Endothelial cell of umbilical vein (primary cell): ENCODE results near the gene UBE2U. TPM values are rescaled to one million over a fixed set of nuclear protein-coding genes. Genes with fewer than 3 reads are reported as not detected.

Experiments used
- BruUV-seq: library from RNA; stranded (reverse); fragments of 400-500 nt; replicated peaks from 2 replicates; lab custom pipeline; 2021; lab: Mats Ljungman, UMichigan
- CTCF ChIA-PET: fragments of 300-600, 350-600 bp; sonication (Branson Sonifier 250); formaldehyde crosslinking; loops from one replicate; lab custom pipeline; 2021; ENCODE audit warnings: antibody characterized with exemption, inconsistent platforms; lab: Charles Lee
- POLR2A ChIA-PET: fragments of 300-600, 350-600 bp; sonication (Branson Sonifier 250); formaldehyde crosslinking; loops from one replicate; lab custom pipeline; 2021; ENCODE audit warnings: antibody characterized with exemption, inconsistent platforms; lab: Charles Lee
- DNase-seq: peaks from one replicate; pipeline ENCODE4 v3.0.0-alpha.2; 2011; ENCODE audit warnings: low read depth, low spot score
- FAIRE-seq: peaks from 2 replicates; lab custom pipeline; 2011; peaks lifted over from hg19 to GRCh38; lab: Jason Lieb, UNC
- H2AFZ ChIP-seq: 2 replicates; pipeline ENCODE4 v1.6.0; 2012; ENCODE audit warnings: low read depth, low read length, control low read depth, inconsistent platforms
- H3K27ac ChIP-seq: 2 replicates; pipeline ENCODE4 v1.5.1; 2011; ENCODE audit warnings: low read depth, mild to moderate bottlenecking, control low read depth, low read length, moderate library complexity; ENCODE audit not compliant: insufficient read depth
- H3K27me3 ChIP-seq, 2 experiments: 2 replicates each; pipeline versions ENCODE4 v1.6.0 to v1.6.1; 2011; ENCODE audit warnings: low read length in 2 of 2, mixed read lengths in 1 of 2; ENCODE audit not compliant: control insufficient read depth in 2 of 2, insufficient read depth in 2 of 2
- H3K36me3 ChIP-seq, 2 experiments: 2 replicates in 1 of 2; 3 replicates in 1 of 2; pipeline ENCODE4 v1.5.1; 2011; ENCODE audit warnings: low read length in 2 of 2, mild to moderate bottlenecking in 1 of 2, moderate library complexity in 1 of 2; ENCODE audit not compliant: control insufficient read depth in 2 of 2, insufficient read depth in 2 of 2; ENCODE audit errors: extremely low read depth in 1 of 2
- H3K4me1 ChIP-seq: 3 replicates; pipeline ENCODE4 v1.5.1; 2011; ENCODE audit warnings: mild to moderate bottlenecking, low read length; ENCODE audit not compliant: control insufficient read depth, insufficient read depth; ENCODE audit errors: extremely low read depth
- H3K4me2 ChIP-seq: 2 replicates; pipeline ENCODE4 v1.6.1; 2011; ENCODE audit warnings: low read length, control low read depth, mixed read lengths; ENCODE audit not compliant: insufficient read depth
- H3K4me3 ChIP-seq, 3 experiments: fragments of 200-600 bp in 1 of 3; sonication (generic), shearing (Covaris generic) in 1 of 3; replicated peaks in 1 of 3; 2 replicates each; pipeline ENCODE4 v1.5.1; 2011 to 2016; ENCODE audit warnings: control low read depth in 3 of 3, low read length in 3 of 3, mild to moderate bottlenecking in 2 of 3, inconsistent platforms in 1 of 3, low read depth in 1 of 3, moderate library complexity in 1 of 3; ENCODE audit not compliant: insufficient read depth in 1 of 3
- H3K79me2 ChIP-seq: 2 replicates; pipeline ENCODE4 v1.6.0; 2012; ENCODE audit warnings: low read length, inconsistent platforms; ENCODE audit not compliant: control insufficient read depth, insufficient read depth
- H3K9ac ChIP-seq: replicated peaks from 2 replicates; pipeline ENCODE3; 2011; ENCODE audit warnings: low read length, control low read depth; ENCODE audit not compliant: insufficient read depth; ENCODE audit errors: extremely low read depth
- H3K9me1 ChIP-seq: replicated peaks from 3 replicates; pipeline ENCODE4 v1.6.0; 2011; ENCODE audit warnings: mild to moderate bottlenecking, low read length; ENCODE audit not compliant: control insufficient read depth, insufficient read depth; ENCODE audit errors: extremely low read depth
- H3K9me3 ChIP-seq: replicated peaks from 2 replicates; pipeline ENCODE4 v1.5.1; 2012; ENCODE audit warnings: low read length, inconsistent platforms; ENCODE audit not compliant: control insufficient read depth, insufficient read depth
- H4K20me1 ChIP-seq: replicated peaks from 2 replicates; pipeline ENCODE3; 2011; ENCODE audit warnings: mild to moderate bottlenecking, low read length; ENCODE audit not compliant: control insufficient read depth, insufficient read depth; ENCODE audit errors: extremely low read depth
- EZH2 ChIP-seq: IDR thresholded peaks from 2 replicates; pipeline ENCODE4 v1.6.1; 2012; ENCODE audit warnings: borderline replicate concordance, low read depth, mild to moderate bottlenecking, moderate library complexity, low read length, inconsistent platforms; ENCODE audit not compliant: severe bottlenecking
- FOS ChIP-seq: IDR thresholded peaks from 2 replicates; pipeline ENCODE4 v1.6.1; 2011; ENCODE audit warnings: mild to moderate bottlenecking, low read length, moderate library complexity, borderline replicate concordance; ENCODE audit not compliant: insufficient read depth
- GATA2 ChIP-seq: IDR thresholded peaks from 2 replicates; pipeline ENCODE4 v1.7.0; 2011; ENCODE audit warnings: low read depth, mild to moderate bottlenecking, moderate library complexity, mixed read lengths, low read length; ENCODE audit not compliant: insufficient read length, insufficient read depth
- JUN ChIP-seq: IDR thresholded peaks from 2 replicates; pipeline ENCODE4 v1.6.1; 2011; ENCODE audit warnings: borderline replicate concordance, low read depth; ENCODE audit not compliant: insufficient read length, insufficient read depth
- MYC ChIP-seq: IDR thresholded peaks from one replicate; pipeline ENCODE4 v1.6.1; 2011; ENCODE audit warnings: mild to moderate bottlenecking, low read depth, low read length
- POLR2A ChIP-seq: IDR thresholded peaks from 2 replicates; pipeline ENCODE4 v1.6.1; 2012; ENCODE audit warnings: low read depth, mild to moderate bottlenecking, control low read depth, low read length
- POLR2AphosphoS5 ChIP-seq: IDR thresholded peaks from 2 replicates; pipeline ENCODE4 v1.6.1; 2012; ENCODE audit warnings: low read depth, mild to moderate bottlenecking, control low read depth, low read length, moderate library complexity; ENCODE audit not compliant: insufficient read depth
- dilution Hi-C: fragments of 300-500 bp; cut with MboI; formaldehyde crosslinking; loops from one replicate; pipeline ENCODE4 v1.15.0; 2019; ENCODE audit warnings: low sequenced_read_pairs; ENCODE audit not compliant: extremely low pct_ligation_motif_present
- intact Hi-C: fragments of 100-400 bp; cut with micrococcal nuclease; formaldehyde crosslinking; loops from one replicate; pipeline ENCODE4 v1.10.0; 2022
- polyA plus RNA-seq, 4 experiments: library from polyadenylated mRNA; depleted of rRNA in 3 of 4; stranded (reverse) in 3 of 4; unstranded in 1 of 4; fragments of >200 nt; gene quantifications; 2 replicates each; pipeline versions ENCODE4 v1.2.1 to v1.2.3, GENCODE V29; 2011 to 2012; ENCODE audit warnings: missing spikeins in 1 of 4
- total RNA-seq: library from RNA; stranded (reverse); gene quantifications from 2 replicates; pipeline ENCODE4 v1.2.3, GENCODE V29; 2021
- TF ChIP-seq, protein P1 (sequence below), 2 donors: IDR thresholded peaks; 1 replicate in 1 of 2; 2 replicates in 1 of 2; pipeline ENCODE4 v1.5.1; 2011; ENCODE audit warnings: low read length in 2 of 2, mild to moderate bottlenecking in 2 of 2, moderate library complexity in 2 of 2, control low read depth in 1 of 2, inconsistent platforms in 1 of 2, low read depth in 1 of 2; ENCODE audit not compliant: insufficient read depth in 1 of 2; ENCODE audit errors: extremely low read depth in 1 of 2
- TF ChIP-seq, protein P2 (sequence below): IDR thresholded peaks from 2 replicates; pipeline ENCODE4 v1.6.1; 2011; ENCODE audit not compliant: insufficient read depth, insufficient read length

The UBE2U gene
- total and polyA plus RNA-seq, 2 donors (not counting 3 experiments of a cell fraction or from before 2014, with no cell fraction given): not detected

DNA sequence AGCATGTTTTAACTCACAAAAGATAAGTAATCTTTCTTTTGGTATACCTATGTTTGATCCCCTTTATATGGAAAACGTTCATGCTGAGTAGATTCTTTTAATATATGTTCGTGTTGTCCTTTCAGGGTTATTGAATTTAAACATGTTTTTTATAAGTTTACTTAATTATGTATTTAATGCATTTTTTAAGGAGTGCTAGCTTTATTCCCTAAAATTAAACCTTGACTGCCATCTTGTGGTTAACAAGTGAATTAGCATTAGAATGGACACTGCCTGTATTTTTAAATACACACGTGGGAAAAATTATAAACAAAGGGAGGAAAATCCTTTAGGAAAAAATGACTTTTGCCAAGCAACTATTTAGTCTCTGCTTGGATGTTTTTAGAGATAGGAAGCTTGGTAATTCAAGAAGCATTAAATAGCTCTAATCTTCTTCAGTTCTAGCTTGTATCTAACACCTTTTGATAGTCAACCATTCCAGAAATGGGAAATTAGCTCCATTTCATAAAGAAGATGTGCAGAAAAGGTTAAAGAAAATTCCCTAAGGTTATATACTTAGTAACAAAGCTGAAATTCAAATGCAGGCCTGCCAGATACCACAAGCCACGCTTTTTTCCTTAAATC is 43.0 kb downstream of the UBE2U start:
- no peaks in the 10 kb centered on the region for H3K36me3 ChIP-seq
- peaks cover 11% of the 10 kb centered on the region for H3K4me1 ChIP-seq
- intact Hi-C loops: loop anchor here (1.0 to 5.0 kb wide), 4 partner anchors 109 to 924 kb away; partner anchors contain the start of gene FOXD3
- no peak overlapping the region for H3K9ac ChIP-seq
- CTCF ChIA-PET: interaction anchor here (0.6 to 8.0 kb wide), 55 partner anchors 9 to 1405 kb away, joined by 3 to 224 read pairs (median 4); partner anchors contain the start of genes PGM1 and ROR1
- no peak for FAIRE-seq
- TF ChIP-seq POLR2A: no peak
- TF ChIP-seq, protein P1, sequence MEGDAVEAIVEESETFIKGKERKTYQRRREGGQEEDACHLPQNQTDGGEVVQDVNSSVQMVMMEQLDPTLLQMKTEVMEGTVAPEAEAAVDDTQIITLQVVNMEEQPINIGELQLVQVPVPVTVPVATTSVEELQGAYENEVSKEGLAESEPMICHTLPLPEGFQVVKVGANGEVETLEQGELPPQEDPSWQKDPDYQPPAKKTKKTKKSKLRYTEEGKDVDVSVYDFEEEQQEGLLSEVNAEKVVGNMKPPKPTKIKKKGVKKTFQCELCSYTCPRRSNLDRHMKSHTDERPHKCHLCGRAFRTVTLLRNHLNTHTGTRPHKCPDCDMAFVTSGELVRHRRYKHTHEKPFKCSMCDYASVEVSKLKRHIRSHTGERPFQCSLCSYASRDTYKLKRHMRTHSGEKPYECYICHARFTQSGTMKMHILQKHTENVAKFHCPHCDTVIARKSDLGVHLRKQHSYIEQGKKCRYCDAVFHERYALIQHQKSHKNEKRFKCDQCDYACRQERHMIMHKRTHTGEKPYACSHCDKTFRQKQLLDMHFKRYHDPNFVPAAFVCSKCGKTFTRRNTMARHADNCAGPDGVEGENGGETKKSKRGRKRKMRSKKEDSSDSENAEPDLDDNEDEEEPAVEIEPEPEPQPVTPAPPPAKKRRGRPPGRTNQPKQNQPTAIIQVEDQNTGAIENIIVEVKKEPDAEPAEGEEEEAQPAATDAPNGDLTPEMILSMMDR (IDR thresholded peaks at IDR 0.05; ENCODE audit: extremely low read depth in 1 of 2, insufficient read depth in 1 of 2, low read depth in 1 of 2, low read length in 2 of 2): peak; percentile 34 to 47
- POLR2A ChIA-PET: no interaction called here
- peaks cover 5 to 15% of the 10 kb centered on the region in 2 experiments for H3K27me3 ChIP-seq
- no peaks in the 10 kb centered on the region for H4K20me1 ChIP-seq
- no peaks in the 10 kb centered on the region for H3K9me3 ChIP-seq
- H3K27ac ChIP-seq: no peak overlapping the region
- dilution Hi-C loops: loop anchor here (25.0 kb wide), 1 partner anchor 584 kb away; no protein-coding TSS in a partner anchor
- BruUV-seq: no TSS peak
- no peak overlapping the region for H3K4me3 ChIP-seq
- peak overlapping the region; percentile 54 for H2AFZ ChIP-seq
- no peaks in the 10 kb centered on the region for H3K79me2 ChIP-seq
- H3K4me2 ChIP-seq: no peak overlapping the region
- no peaks in the 10 kb centered on the region for H3K9me1 ChIP-seq
- peak; percentile 69 for DNase-seq

- intact Hi-C loops: loop anchor here (5.0 kb wide), 1 partner anchor 926 kb away; the partner anchor contains the start of gene FOXD3
Observed at GRCh38 chr1:64248065-64248464, 44.6 kb downstream of the UBE2U start.

More at GRCh38 chr1:64248065-64248464, 44.6 kb downstream of the UBE2U start:
- no peak overlapping the region for H3K4me2 ChIP-seq
- dilution Hi-C loops: loop anchor here (25.0 kb wide), 1 partner anchor 586 kb away; no protein-coding TSS in a partner anchor
- H3K27ac ChIP-seq: no peak overlapping the region
- POLR2A ChIA-PET: interaction anchor here (0.6 kb wide), 1 partner anchor 599 kb away, joined by 3 read pairs; no protein-coding TSS in a partner anchor
- H3K9me3 ChIP-seq: no peaks in the 10 kb centered on the region
- H3K9me1 ChIP-seq: no peaks in the 10 kb centered on the region
- BruUV-seq: no TSS peak
- H3K9ac ChIP-seq: no peak overlapping the region
- no peaks in the 10 kb centered on the region for H4K20me1 ChIP-seq
- no peak overlapping the region for H3K4me3 ChIP-seq
- CTCF ChIA-PET: interaction anchor here (1.6 to 8.0 kb wide), 7 partner anchors 13 to 1406 kb away, joined by 6 to 224 read pairs (median 50); no protein-coding TSS in a partner anchor
- no peaks in the 10 kb centered on the region for H3K79me2 ChIP-seq
- H3K27me3 ChIP-seq: peaks cover 5 to 15% of the 10 kb centered on the region in 2 experiments
- FAIRE-seq: no peak
- H3K4me1 ChIP-seq: peaks cover 11% of the 10 kb centered on the region
- H2AFZ ChIP-seq: no peak overlapping the region
- no peaks in the 10 kb centered on the region for H3K36me3 ChIP-seq
- TF ChIP-seq EZH2: no peak
- no peak for TF ChIP-seq POLR2AphosphoS5
- TF ChIP-seq GATA2: no peak
- TF ChIP-seq, protein P1 (IDR thresholded peaks at IDR 0.05; ENCODE audit: extremely low read depth in 1 of 2, insufficient read depth in 1 of 2, low read depth in 1 of 2, low read length in 2 of 2): no peak
- no peak for TF ChIP-seq FOS
- no peak for TF ChIP-seq JUN
- TF ChIP-seq, protein P2, sequence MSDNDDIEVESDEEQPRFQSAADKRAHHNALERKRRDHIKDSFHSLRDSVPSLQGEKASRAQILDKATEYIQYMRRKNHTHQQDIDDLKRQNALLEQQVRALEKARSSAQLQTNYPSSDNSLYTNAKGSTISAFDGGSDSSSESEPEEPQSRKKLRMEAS: no peak
- TF ChIP-seq MYC: no peak
- TF ChIP-seq POLR2A: no peak
- no peak for DNase-seq
